Measurements from ENCODE around the gene AGPAT1. TPM values are rescaled to one million over a fixed set of nuclear protein-coding genes. Genes with fewer than 3 reads are reported as not detected.

The AGPAT1 gene
- total and polyA plus RNA-seq, 2 of the 13 experiments (the other 11 are each of a cell fraction or from before 2014, with no cell fraction given) = 51.3 to 139 TPM

- no peak for TF ChIP-seq ZNF597 (CRISPR knock-in tag; IDR thresholded peaks at IDR 0.05)
- no peak for TF ChIP-seq ZNF547 (CRISPR knock-in tag; IDR thresholded peaks at IDR 0.05)
- TF ChIP-seq HHEX (CRISPR knock-in tag; IDR thresholded peaks at IDR 0.05) = no peak
- TF ChIP-seq SALL1 (CRISPR knock-in tag; IDR thresholded peaks at IDR 0.05) = peak; percentile 72
- no peak for TF ChIP-seq RFX1 (IDR thresholded peaks at IDR 0.05)
- TF ChIP-seq ARNT (IDR thresholded peaks at IDR 0.05) = no peak
- TF ChIP-seq ZNF431 (CRISPR knock-in tag; IDR thresholded peaks at IDR 0.05; ENCODE audit: borderline replicate concordance, low read depth) = no peak
- TF ChIP-seq CAMTA2 (CRISPR knock-in tag; IDR thresholded peaks at IDR 0.05; ENCODE audit: borderline replicate concordance) = 0 out of 2 replicates have a peak, but pooled peaks have one; percentile 20
- no peak for TF ChIP-seq REXO4 (CRISPR knock-in tag; IDR thresholded peaks at IDR 0.05; ENCODE audit: borderline replicate concordance)
- TF ChIP-seq CERS6 (CRISPR knock-in tag; IDR thresholded peaks at IDR 0.05) = no peak
- no peak for TF ChIP-seq HNF4A (CRISPR knock-in tag; IDR thresholded peaks at IDR 0.05)
- TF ChIP-seq ELF1 (CRISPR knock-in tag; IDR thresholded peaks at IDR 0.05) = no peak
- TF ChIP-seq RNF219 (CRISPR knock-in tag; IDR thresholded peaks at IDR 0.05) = no peak
- no peak for TF ChIP-seq RNF2 (conservative IDR thresholded peaks at IDR 0.05; ENCODE audit: low read depth)
- TF ChIP-seq ZNF143 (CRISPR knock-in tag; IDR thresholded peaks at IDR 0.05) = no peak
- TF ChIP-seq ZNF280D (CRISPR knock-in tag; IDR thresholded peaks at IDR 0.05) = no peak
- TF ChIP-seq FOXO4 (CRISPR knock-in tag; conservative IDR thresholded peaks at IDR 0.05) = no peak
- TF ChIP-seq ZNF513 (CRISPR knock-in tag; conservative IDR thresholded peaks at IDR 0.05) = no peak
- TF ChIP-seq KLF12 (CRISPR knock-in tag; IDR thresholded peaks at IDR 0.05; ENCODE audit: borderline replicate concordance) = no peak
Measured at GRCh38 chr6:32190054-32190851, 14.4 kb upstream of the AGPAT1 start, which contains the start of gene PBX2 (continued).
